ENCODE measurements around the gene SLC27A1. TPM values are rescaled to one million over a fixed set of nuclear protein-coding genes. Genes with fewer than 3 reads are reported as not detected.

The SLC27A1 gene
- total and polyA plus RNA-seq, 9 of the 15 experiments (the other 6 are each of a cell fraction or from before 2014, with no cell fraction given) = 0.06 to 3.0 (median 1.1) TPM

DNA sequence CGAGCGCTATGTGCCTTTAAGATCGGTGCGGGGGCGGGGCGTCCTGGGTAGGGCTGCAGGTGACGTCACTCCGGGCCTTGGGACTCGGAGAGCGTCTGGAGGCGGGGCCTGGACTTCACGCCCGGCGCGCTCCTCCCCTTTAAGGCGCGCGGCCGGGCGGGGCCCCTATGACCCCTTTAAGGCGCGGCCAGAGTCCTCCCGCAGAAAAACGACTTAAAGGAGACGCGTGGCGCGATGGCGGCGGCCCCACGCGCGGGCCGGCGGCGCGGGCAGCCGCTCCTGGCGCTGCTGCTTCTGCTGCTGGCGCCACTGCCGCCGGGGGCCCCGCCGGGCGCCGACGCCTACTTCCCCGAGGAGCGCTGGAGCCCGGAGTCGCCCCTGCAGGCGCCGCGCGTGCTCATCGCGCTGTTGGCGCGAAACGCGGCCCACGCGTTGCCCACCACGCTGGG is 85.2 kb downstream of the SLC27A1 start, which contains the start of gene COLGALT1 (continued):
- 0 out of 2 replicates have a peak, but pooled peaks have one; percentile 29 for TF ChIP-seq ZNF584 (CRISPR knock-in tag; IDR thresholded peaks at IDR 0.05; ENCODE audit: low read depth)
- TF ChIP-seq ELF4 (CRISPR knock-in tag; IDR thresholded peaks at IDR 0.05) = no peak
- peak; percentile 98 for TF ChIP-seq GATAD2B (IDR thresholded peaks at IDR 0.05; ENCODE audit: borderline replicate concordance)
- TF ChIP-seq CREM (IDR thresholded peaks at IDR 0.05; ENCODE audit: low read depth) = peak; percentile 93
- TF ChIP-seq, protein P1, sequence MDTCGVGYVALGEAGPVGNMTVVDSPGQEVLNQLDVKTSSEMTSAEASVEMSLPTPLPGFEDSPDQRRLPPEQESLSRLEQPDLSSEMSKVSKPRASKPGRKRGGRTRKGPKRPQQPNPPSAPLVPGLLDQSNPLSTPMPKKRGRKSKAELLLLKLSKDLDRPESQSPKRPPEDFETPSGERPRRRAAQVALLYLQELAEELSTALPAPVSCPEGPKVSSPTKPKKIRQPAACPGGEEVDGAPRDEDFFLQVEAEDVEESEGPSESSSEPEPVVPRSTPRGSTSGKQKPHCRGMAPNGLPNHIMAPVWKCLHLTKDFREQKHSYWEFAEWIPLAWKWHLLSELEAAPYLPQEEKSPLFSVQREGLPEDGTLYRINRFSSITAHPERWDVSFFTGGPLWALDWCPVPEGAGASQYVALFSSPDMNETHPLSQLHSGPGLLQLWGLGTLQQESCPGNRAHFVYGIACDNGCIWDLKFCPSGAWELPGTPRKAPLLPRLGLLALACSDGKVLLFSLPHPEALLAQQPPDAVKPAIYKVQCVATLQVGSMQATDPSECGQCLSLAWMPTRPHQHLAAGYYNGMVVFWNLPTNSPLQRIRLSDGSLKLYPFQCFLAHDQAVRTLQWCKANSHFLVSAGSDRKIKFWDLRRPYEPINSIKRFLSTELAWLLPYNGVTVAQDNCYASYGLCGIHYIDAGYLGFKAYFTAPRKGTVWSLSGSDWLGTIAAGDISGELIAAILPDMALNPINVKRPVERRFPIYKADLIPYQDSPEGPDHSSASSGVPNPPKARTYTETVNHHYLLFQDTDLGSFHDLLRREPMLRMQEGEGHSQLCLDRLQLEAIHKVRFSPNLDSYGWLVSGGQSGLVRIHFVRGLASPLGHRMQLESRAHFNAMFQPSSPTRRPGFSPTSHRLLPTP (IDR thresholded peaks at IDR 0.05; ENCODE audit: borderline replicate concordance, extremely low read depth, insufficient read length) = no peak
- TF ChIP-seq SLC30A9 (CRISPR knock-in tag; IDR thresholded peaks at IDR 0.05) = no peak
- TF ChIP-seq CCNT2 (IDR thresholded peaks at IDR 0.05; ENCODE audit: borderline replicate concordance, extremely low read depth, insufficient read length, low read depth, low read length) = peak; percentile 76
- TF ChIP-seq SNIP1 (IDR thresholded peaks at IDR 0.05; ENCODE audit: low read depth) = no peak
- TF ChIP-seq, protein P2, sequence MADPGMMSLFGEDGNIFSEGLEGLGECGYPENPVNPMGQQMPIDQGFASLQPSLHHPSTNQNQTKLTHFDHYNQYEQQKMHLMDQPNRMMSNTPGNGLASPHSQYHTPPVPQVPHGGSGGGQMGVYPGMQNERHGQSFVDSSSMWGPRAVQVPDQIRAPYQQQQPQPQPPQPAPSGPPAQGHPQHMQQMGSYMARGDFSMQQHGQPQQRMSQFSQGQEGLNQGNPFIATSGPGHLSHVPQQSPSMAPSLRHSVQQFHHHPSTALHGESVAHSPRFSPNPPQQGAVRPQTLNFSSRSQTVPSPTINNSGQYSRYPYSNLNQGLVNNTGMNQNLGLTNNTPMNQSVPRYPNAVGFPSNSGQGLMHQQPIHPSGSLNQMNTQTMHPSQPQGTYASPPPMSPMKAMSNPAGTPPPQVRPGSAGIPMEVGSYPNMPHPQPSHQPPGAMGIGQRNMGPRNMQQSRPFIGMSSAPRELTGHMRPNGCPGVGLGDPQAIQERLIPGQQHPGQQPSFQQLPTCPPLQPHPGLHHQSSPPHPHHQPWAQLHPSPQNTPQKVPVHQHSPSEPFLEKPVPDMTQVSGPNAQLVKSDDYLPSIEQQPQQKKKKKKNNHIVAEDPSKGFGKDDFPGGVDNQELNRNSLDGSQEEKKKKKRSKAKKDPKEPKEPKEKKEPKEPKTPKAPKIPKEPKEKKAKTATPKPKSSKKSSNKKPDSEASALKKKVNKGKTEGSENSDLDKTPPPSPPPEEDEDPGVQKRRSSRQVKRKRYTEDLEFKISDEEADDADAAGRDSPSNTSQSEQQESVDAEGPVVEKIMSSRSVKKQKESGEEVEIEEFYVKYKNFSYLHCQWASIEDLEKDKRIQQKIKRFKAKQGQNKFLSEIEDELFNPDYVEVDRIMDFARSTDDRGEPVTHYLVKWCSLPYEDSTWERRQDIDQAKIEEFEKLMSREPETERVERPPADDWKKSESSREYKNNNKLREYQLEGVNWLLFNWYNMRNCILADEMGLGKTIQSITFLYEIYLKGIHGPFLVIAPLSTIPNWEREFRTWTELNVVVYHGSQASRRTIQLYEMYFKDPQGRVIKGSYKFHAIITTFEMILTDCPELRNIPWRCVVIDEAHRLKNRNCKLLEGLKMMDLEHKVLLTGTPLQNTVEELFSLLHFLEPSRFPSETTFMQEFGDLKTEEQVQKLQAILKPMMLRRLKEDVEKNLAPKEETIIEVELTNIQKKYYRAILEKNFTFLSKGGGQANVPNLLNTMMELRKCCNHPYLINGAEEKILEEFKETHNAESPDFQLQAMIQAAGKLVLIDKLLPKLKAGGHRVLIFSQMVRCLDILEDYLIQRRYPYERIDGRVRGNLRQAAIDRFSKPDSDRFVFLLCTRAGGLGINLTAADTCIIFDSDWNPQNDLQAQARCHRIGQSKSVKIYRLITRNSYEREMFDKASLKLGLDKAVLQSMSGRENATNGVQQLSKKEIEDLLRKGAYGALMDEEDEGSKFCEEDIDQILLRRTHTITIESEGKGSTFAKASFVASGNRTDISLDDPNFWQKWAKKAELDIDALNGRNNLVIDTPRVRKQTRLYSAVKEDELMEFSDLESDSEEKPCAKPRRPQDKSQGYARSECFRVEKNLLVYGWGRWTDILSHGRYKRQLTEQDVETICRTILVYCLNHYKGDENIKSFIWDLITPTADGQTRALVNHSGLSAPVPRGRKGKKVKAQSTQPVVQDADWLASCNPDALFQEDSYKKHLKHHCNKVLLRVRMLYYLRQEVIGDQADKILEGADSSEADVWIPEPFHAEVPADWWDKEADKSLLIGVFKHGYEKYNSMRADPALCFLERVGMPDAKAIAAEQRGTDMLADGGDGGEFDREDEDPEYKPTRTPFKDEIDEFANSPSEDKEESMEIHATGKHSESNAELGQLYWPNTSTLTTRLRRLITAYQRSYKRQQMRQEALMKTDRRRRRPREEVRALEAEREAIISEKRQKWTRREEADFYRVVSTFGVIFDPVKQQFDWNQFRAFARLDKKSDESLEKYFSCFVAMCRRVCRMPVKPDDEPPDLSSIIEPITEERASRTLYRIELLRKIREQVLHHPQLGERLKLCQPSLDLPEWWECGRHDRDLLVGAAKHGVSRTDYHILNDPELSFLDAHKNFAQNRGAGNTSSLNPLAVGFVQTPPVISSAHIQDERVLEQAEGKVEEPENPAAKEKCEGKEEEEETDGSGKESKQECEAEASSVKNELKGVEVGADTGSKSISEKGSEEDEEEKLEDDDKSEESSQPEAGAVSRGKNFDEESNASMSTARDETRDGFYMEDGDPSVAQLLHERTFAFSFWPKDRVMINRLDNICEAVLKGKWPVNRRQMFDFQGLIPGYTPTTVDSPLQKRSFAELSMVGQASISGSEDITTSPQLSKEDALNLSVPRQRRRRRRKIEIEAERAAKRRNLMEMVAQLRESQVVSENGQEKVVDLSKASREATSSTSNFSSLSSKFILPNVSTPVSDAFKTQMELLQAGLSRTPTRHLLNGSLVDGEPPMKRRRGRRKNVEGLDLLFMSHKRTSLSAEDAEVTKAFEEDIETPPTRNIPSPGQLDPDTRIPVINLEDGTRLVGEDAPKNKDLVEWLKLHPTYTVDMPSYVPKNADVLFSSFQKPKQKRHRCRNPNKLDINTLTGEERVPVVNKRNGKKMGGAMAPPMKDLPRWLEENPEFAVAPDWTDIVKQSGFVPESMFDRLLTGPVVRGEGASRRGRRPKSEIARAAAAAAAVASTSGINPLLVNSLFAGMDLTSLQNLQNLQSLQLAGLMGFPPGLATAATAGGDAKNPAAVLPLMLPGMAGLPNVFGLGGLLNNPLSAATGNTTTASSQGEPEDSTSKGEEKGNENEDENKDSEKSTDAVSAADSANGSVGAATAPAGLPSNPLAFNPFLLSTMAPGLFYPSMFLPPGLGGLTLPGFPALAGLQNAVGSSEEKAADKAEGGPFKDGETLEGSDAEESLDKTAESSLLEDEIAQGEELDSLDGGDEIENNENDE (IDR thresholded peaks at IDR 0.05; ENCODE audit: low read depth, low read length) = no peak
- TF ChIP-seq KLF6 (CRISPR knock-in tag; IDR thresholded peaks at IDR 0.05; ENCODE audit: borderline replicate concordance) = no peak
- TF ChIP-seq HNRNPL (IDR thresholded peaks at IDR 0.05; ENCODE audit: low read depth, low read length) = no peak
- TF ChIP-seq RFX7 (CRISPR knock-in tag; IDR thresholded peaks at IDR 0.05) = no peak
- TF ChIP-seq CBFA2T2 (conservative IDR thresholded peaks at IDR 0.05) = no peak
